G401 (cell line): ENCODE data around the gene PEX5L. TPM values are rescaled to one million over a fixed set of nuclear protein-coding genes. Genes with fewer than 3 reads are reported as not detected.
"Not testable (repeated sequence)": the region's sequence is repeated elsewhere in the genome, so short reads cannot be mapped to it uniquely, and the experiment has no call there.

ENCODE experiments used
- DNase-seq: peaks from one replicate; pipeline ENCODE4 v3.0.0-alpha.2; 2015; ENCODE audit warnings: low spot score
- in situ Hi-C: cut with HindIII; loops from 2 replicates; pipeline ENCODE4 v1.10.0; 2016; ENCODE audit warnings: low sequenced_read_pairs, mixed read lengths
- total RNA-seq: library from RNA; depleted of rRNA; stranded (reverse); fragments of >200 nt; shearing (Covaris generic); gene quantifications from 2 replicates; pipeline ENCODE4 v1.2.3, GENCODE V29; 2014

The PEX5L gene
- total RNA-seq, 1 experiment from 2014 or later, result not detected

GRCh38 chr3:179811321-179812095 is 225.2 kb downstream of the PEX5L start:
- in situ Hi-C loops, result no loop called here
- peak; percentile 29 for DNase-seq

GRCh38 chr3:179809639-179810038 is 227.1 kb downstream of the PEX5L start:
- in situ Hi-C loops, result no loop called here

GRCh38 chr3:179807588-179807987 is 229.1 kb downstream of the PEX5L start:
- DNase-seq, result no peak
- in situ Hi-C loops, result no loop called here

More at GRCh38 chr3:179809639-179810038, 227.1 kb downstream of the PEX5L start:
- DNase-seq, result no peak

- no peak for DNase-seq
- in situ Hi-C loops, result no loop called here
Measured at GRCh38 chr3:179806177-179806576, 230.6 kb downstream of the PEX5L start.

- DNase-seq, result no peak
- in situ Hi-C loops, result no loop called here
Measured at GRCh38 chr3:179801856-179802255, 234.9 kb downstream of the PEX5L start.

- no peak for DNase-seq
- in situ Hi-C loops, result no loop called here
Measured at GRCh38 chr3:179801263-179801662, 235.5 kb downstream of the PEX5L start.

- DNase-seq, result no peak
Measured at GRCh38 chr3:179797192-179797591, 239.5 kb downstream of the PEX5L start.

GRCh38 chr3:179796421-179796820 is 240.3 kb downstream of the PEX5L start:
- in situ Hi-C loops, result no loop called here
- DNase-seq, result no peak

More at GRCh38 chr3:179797192-179797591, 239.5 kb downstream of the PEX5L start:
- in situ Hi-C loops, result no loop called here

GRCh38 chr3:179794355-179794754 is 242.4 kb downstream of the PEX5L start:
- in situ Hi-C loops, result no loop called here
- DNase-seq, result no peak

GRCh38 chr3:179791793-179792192 is 244.9 kb downstream of the PEX5L start:
- in situ Hi-C loops, result no loop called here
- DNase-seq, result no peak

GRCh38 chr3:179788996-179789395 is 247.7 kb downstream of the PEX5L start:
- in situ Hi-C loops, result no loop called here

GRCh38 chr3:179782841-179783240 is 253.9 kb downstream of the PEX5L start:
- DNase-seq, in situ Hi-C loops: not testable (repeated sequence)

More at GRCh38 chr3:179788996-179789395, 247.7 kb downstream of the PEX5L start:
- no peak for DNase-seq

GRCh38 chr3:179775416-179776122 is 261.2 kb downstream of the PEX5L start:
- in situ Hi-C loops, result no loop called here
- no peak for DNase-seq

GRCh38 chr3:179772297-179772696 is 264.4 kb downstream of the PEX5L start:
- DNase-seq, result no peak
- in situ Hi-C loops, result no loop called here

- in situ Hi-C loops, result no loop called here
- no peak for DNase-seq
Measured at GRCh38 chr3:179771797-179772196, 264.9 kb downstream of the PEX5L start.

GRCh38 chr3:179769411-179770247 is 267.1 kb downstream of the PEX5L start:
- in situ Hi-C loops, result no loop called here
- no peak for DNase-seq

GRCh38 chr3:179768080-179768479 is 268.7 kb downstream of the PEX5L start:
- peak; percentile 32 for DNase-seq
- in situ Hi-C loops, result no loop called here

- in situ Hi-C loops, result no loop called here
- DNase-seq, result no peak
Measured at GRCh38 chr3:179766416-179767133, 270.2 kb downstream of the PEX5L start.

GRCh38 chr3:179765396-179765795 is 271.3 kb downstream of the PEX5L start:
- in situ Hi-C loops, result no loop called here
- DNase-seq, result no peak
